ENCODE results near the gene EPSTI1.

Gene EPSTI1

GRCh38 chr13:43036351-43037250 lies 44.6 kb upstream of the EPSTI1 start:
- Histone ChIP-seq H3K27ac (no peak overlapping the region), H4K20me1 (ENCODE audit: insufficient read depth) (no peaks in the 10 kb centered on the region), H2AFZ (ENCODE audit: low read depth) (no peak overlapping the region), H3K4me1 (ENCODE audit: low read depth, poor library complexity, severe bottlenecking) (no peaks in the 10 kb centered on the region), H3K79me2 (ENCODE audit: insufficient read depth, low read depth) (no peaks in the 10 kb centered on the region; the same call in 1 of the 2 replicates), H3K4me3 (IDR thresholded peaks at IDR 0.05; ENCODE audit: insufficient read depth, low read depth, low read length) (no peak overlapping the region), H3K9ac (no peak overlapping the region), H3K4me2 (no peak overlapping the region), H3K27me3 (ENCODE audit: insufficient read depth, low read depth) (no peaks in the 10 kb centered on the region), H3K36me3 (ENCODE audit: insufficient read depth) (no peaks in the 10 kb centered on the region)
- no peak for TF ChIP-seq CTCF (conservative IDR thresholded peaks at IDR 0.05; ENCODE audit: low read depth, low read length)

- Histone ChIP-seq H3K4me1 (ENCODE audit: low read depth, poor library complexity, severe bottlenecking) (no peaks in the 10 kb centered on the region), H3K27ac (no peak overlapping the region), H2AFZ (ENCODE audit: low read depth) (no peak overlapping the region), H3K36me3 (ENCODE audit: insufficient read depth) (no peaks in the 10 kb centered on the region), H3K27me3 (ENCODE audit: insufficient read depth, low read depth) (no peaks in the 10 kb centered on the region), H3K9ac (no peak overlapping the region), H4K20me1 (ENCODE audit: insufficient read depth) (no peaks in the 10 kb centered on the region), H3K4me3 (IDR thresholded peaks at IDR 0.05; ENCODE audit: insufficient read depth, low read depth, low read length) (no peak overlapping the region), H3K79me2 (ENCODE audit: insufficient read depth, low read depth) (no peaks in the 10 kb centered on the region; the same call in 1 of the 2 replicates), H3K4me2 (no peak overlapping the region)
- no peak for TF ChIP-seq CTCF (conservative IDR thresholded peaks at IDR 0.05; ENCODE audit: low read depth, low read length)
Observed at GRCh38 chr13:43033038-43033437, 41.0 kb upstream of the EPSTI1 start.

- Histone ChIP-seq H3K4me2 (no peak overlapping the region), H3K4me1 (ENCODE audit: low read depth, poor library complexity, severe bottlenecking) (no peaks in the 10 kb centered on the region), H2AFZ (ENCODE audit: low read depth) (no peak overlapping the region), H3K36me3 (ENCODE audit: insufficient read depth) (no peaks in the 10 kb centered on the region), H3K79me2 (ENCODE audit: insufficient read depth, low read depth) (no peaks in the 10 kb centered on the region; the same call in 1 of the 2 replicates), H3K27ac (no peak overlapping the region), H3K9ac (no peak overlapping the region), H4K20me1 (ENCODE audit: insufficient read depth) (no peaks in the 10 kb centered on the region), H3K27me3 (ENCODE audit: insufficient read depth, low read depth) (no peaks in the 10 kb centered on the region), H3K4me3 (IDR thresholded peaks at IDR 0.05; ENCODE audit: insufficient read depth, low read depth, low read length) (no peak overlapping the region)
- TF ChIP-seq CTCF (conservative IDR thresholded peaks at IDR 0.05; ENCODE audit: low read depth, low read length): no peak
Observed at GRCh38 chr13:43031881-43032280, 39.8 kb upstream of the EPSTI1 start.

DNA sequence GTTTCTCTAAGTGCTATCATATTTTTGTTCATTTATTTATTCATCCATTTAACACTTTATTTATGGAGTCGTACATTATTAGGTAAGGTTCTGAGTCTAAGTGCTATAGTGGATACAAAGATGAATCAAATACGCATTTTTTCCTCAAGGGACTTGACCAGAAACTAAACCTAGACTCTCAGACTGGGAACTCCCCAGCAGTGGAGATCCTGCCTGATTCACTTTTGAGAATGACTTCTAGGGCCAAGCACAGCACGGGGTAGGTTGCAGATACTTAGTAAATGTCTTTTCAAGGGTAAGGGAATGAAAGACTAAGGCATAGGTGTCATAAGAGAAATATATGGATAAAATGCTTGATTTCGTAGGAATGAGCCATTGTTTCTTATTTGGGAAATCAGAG lies 38.5 kb upstream of the EPSTI1 start:
- no peak for TF ChIP-seq CTCF (conservative IDR thresholded peaks at IDR 0.05; ENCODE audit: low read depth, low read length)
- Histone ChIP-seq H3K27ac (no peak overlapping the region), H4K20me1 (ENCODE audit: insufficient read depth) (no peaks in the 10 kb centered on the region), H3K4me2 (no peak overlapping the region), H3K36me3 (ENCODE audit: insufficient read depth) (no peaks in the 10 kb centered on the region), H3K4me1 (ENCODE audit: low read depth, poor library complexity, severe bottlenecking) (no peaks in the 10 kb centered on the region), H2AFZ (ENCODE audit: low read depth) (no peak overlapping the region), H3K9ac (no peak overlapping the region), H3K27me3 (ENCODE audit: insufficient read depth, low read depth) (no peaks in the 10 kb centered on the region), H3K79me2 (ENCODE audit: insufficient read depth, low read depth) (no peaks in the 10 kb centered on the region; the same call in 1 of the 2 replicates), H3K4me3 (IDR thresholded peaks at IDR 0.05; ENCODE audit: insufficient read depth, low read depth, low read length) (no peak overlapping the region)

Data from KMS-11 (cell line).